Measurements from ENCODE around the gene PIGX.

GRCh38 chr3:196673632-196674031 is 38.5 kb upstream of the PIGX start:
- no peak for TF ChIP-seq POLR2A (IDR thresholded peaks at IDR 0.05; ENCODE audit: low read length)
- no peak for TF ChIP-seq GATA1 (IDR thresholded peaks at IDR 0.05; ENCODE audit: low read depth, low read length)
